ENCODE results near the gene SPSB1. TPM values are rescaled to one million over a fixed set of nuclear protein-coding genes. Genes with fewer than 3 reads are reported as not detected.

Gene SPSB1
- 10 to 100 TPM; 12.3 to 29.6 (median 20.7) TPM for total RNA-seq

- peaks cover 0 to 18% of the 10 kb centered on the region in 2 donors for H3K4me1 ChIP-seq
- DNase-seq, result peak; percentile 79 to 81
- peak within 1 kb of the TSS; percentile 88 to 94 for H3K4me3 ChIP-seq
- H3K9me3 ChIP-seq, result peaks cover 0 to 15% of the 10 kb centered on the region in 2 donors
- intact Hi-C loops (cut with DNase I; ENCODE audit: low total_unique reads), result no loop called here
- peak within 1 kb of the TSS; percentile 95 for H3K27ac ChIP-seq
- peak in 1 of 4 experiments; percentile 13 for TF ChIP-seq CTCF (IDR thresholded peaks at IDR 0.05)
- peak; percentile 87 to 92 for TF ChIP-seq POLR2A (IDR thresholded peaks at IDR 0.05)
- H3K27me3 ChIP-seq, result no peaks in the 10 kb centered on the region
- no peaks in the 10 kb centered on the region for H3K36me3 ChIP-seq
These were observed at the start of gene SPSB1 for GRCh38 chr1:9292361-9293240. TSS of gene SPSB1 (plus strand) at chr1:9292894. CDS start at chr1:9355892, 62,998 bp downstream.

- Histone ChIP-seq H3K4me1 (peaks cover 10% of the 10 kb centered on the region in 2 donors), H3K4me3 (peak overlapping the region in 1 of 2 donors; percentile 2), H3K36me3 (no peaks in the 10 kb centered on the region), H3K9me3 (no peaks in the 10 kb centered on the region), H3K27ac (peak overlapping the region; percentile 83 to 90), H3K27me3 (no peaks in the 10 kb centered on the region)
- intact Hi-C loops (cut with DNase I; ENCODE audit: low total_unique reads), result no loop called here
- DNase-seq, result no peak
- TF ChIP-seq CTCF (IDR thresholded peaks at IDR 0.05) (no peak), POLR2A (IDR thresholded peaks at IDR 0.05) (no peak)
These were observed 49.5 kb upstream of the SPSB1 start for GRCh38 chr1:9243066-9243739.

- no peak overlapping the region for H3K4me3 ChIP-seq
- no peaks in the 10 kb centered on the region for H3K9me3 ChIP-seq
- H3K27me3 ChIP-seq, result no peaks in the 10 kb centered on the region
- intact Hi-C loops (cut with DNase I; ENCODE audit: low total_unique reads), result no loop called here
- no peak overlapping the region for H3K27ac ChIP-seq
- no peaks in the 10 kb centered on the region for H3K36me3 ChIP-seq
- no peak for DNase-seq
- TF ChIP-seq POLR2A (IDR thresholded peaks at IDR 0.05), result no peak
- no peak for TF ChIP-seq CTCF (IDR thresholded peaks at IDR 0.05)
- H3K4me1 ChIP-seq, result peaks cover 0 to 2% of the 10 kb centered on the region in 2 donors
These were observed 48.0 kb upstream of the SPSB1 start for GRCh38 chr1:9244501-9245229.

GRCh38 chr1:9245230-9245619 is 47.5 kb upstream of the SPSB1 start:
- intact Hi-C loops (cut with DNase I; ENCODE audit: low total_unique reads), result no loop called here
- DNase-seq, result no peak
- H3K4me1 ChIP-seq, result peaks cover 0 to 7% of the 10 kb centered on the region in 2 donors
- H3K4me3 ChIP-seq, result no peak overlapping the region
- no peaks in the 10 kb centered on the region for H3K36me3 ChIP-seq
- TF ChIP-seq CTCF (IDR thresholded peaks at IDR 0.05) (no peak), POLR2A (IDR thresholded peaks at IDR 0.05) (no peak)
- no peaks in the 10 kb centered on the region for H3K27me3 ChIP-seq
- no peaks in the 10 kb centered on the region for H3K9me3 ChIP-seq
- no peak overlapping the region for H3K27ac ChIP-seq

Measured in uterus (tissue), 4 donors.